ENCODE results near the gene KRTAP10-3.

The KRTAP10-3 gene

GRCh38 chr21:44526096-44526997 lies 32.2 kb downstream of the KRTAP10-3 start:
- Histone ChIP-seq H3K4me1 (ENCODE audit: insufficient read depth, low read length) (no peaks in the 10 kb centered on the region), H3K9me3 (ENCODE audit: control insufficient read depth, insufficient read depth, low read length) (no peaks in the 10 kb centered on the region), H3K9ac (ENCODE audit: low read depth, low read length) (no peak overlapping the region), H3K36me3 (ENCODE audit: insufficient read depth, low read length) (no peaks in the 10 kb centered on the region)

GRCh38 chr21:44525391-44526095 lies 33.1 kb downstream of the KRTAP10-3 start:
- Histone ChIP-seq H3K9ac (ENCODE audit: low read depth, low read length) (no peak overlapping the region), H3K36me3 (ENCODE audit: insufficient read depth, low read length) (no peaks in the 10 kb centered on the region), H3K4me1 (ENCODE audit: insufficient read depth, low read length) (no peaks in the 10 kb centered on the region), H3K9me3 (ENCODE audit: control insufficient read depth, insufficient read depth, low read length) (no peaks in the 10 kb centered on the region)

- Histone ChIP-seq H3K36me3 (ENCODE audit: insufficient read depth, low read length) (no peaks in the 10 kb centered on the region), H3K9ac (ENCODE audit: low read depth, low read length) (no peak overlapping the region), H3K9me3 (ENCODE audit: control insufficient read depth, insufficient read depth, low read length) (no peaks in the 10 kb centered on the region), H3K4me1 (ENCODE audit: insufficient read depth, low read length) (no peaks in the 10 kb centered on the region)
Measured at GRCh38 chr21:44524414-44525371, 33.9 kb downstream of the KRTAP10-3 start.

GRCh38 chr21:44523567-44524413 lies 34.8 kb downstream of the KRTAP10-3 start:
- H3K9ac ChIP-seq (ENCODE audit: low read depth, low read length), result no peak overlapping the region
- no peaks in the 10 kb centered on the region for H3K9me3 ChIP-seq (ENCODE audit: control insufficient read depth, insufficient read depth, low read length)
- no peaks in the 10 kb centered on the region for H3K36me3 ChIP-seq (ENCODE audit: insufficient read depth, low read length)
- H3K4me1 ChIP-seq (ENCODE audit: insufficient read depth, low read length), result no peaks in the 10 kb centered on the region

- no peaks in the 10 kb centered on the region for H3K4me1 ChIP-seq (ENCODE audit: insufficient read depth, low read length)
- no peaks in the 10 kb centered on the region for H3K9me3 ChIP-seq (ENCODE audit: control insufficient read depth, insufficient read depth, low read length)
- H3K36me3 ChIP-seq (ENCODE audit: insufficient read depth, low read length), result no peaks in the 10 kb centered on the region
- no peak overlapping the region for H3K9ac ChIP-seq (ENCODE audit: low read depth, low read length)
Measured at GRCh38 chr21:44522753-44523204, 35.8 kb downstream of the KRTAP10-3 start.

GRCh38 chr21:44521928-44522752 lies 36.5 kb downstream of the KRTAP10-3 start:
- H3K36me3 ChIP-seq (ENCODE audit: insufficient read depth, low read length), result no peaks in the 10 kb centered on the region

GRCh38 chr21:44521301-44521927 lies 37.2 kb downstream of the KRTAP10-3 start:
- Histone ChIP-seq H3K9ac (ENCODE audit: low read depth, low read length) (no peak overlapping the region), H3K4me1 (ENCODE audit: insufficient read depth, low read length) (no peaks in the 10 kb centered on the region), H3K9me3 (ENCODE audit: control insufficient read depth, insufficient read depth, low read length) (no peaks in the 10 kb centered on the region), H3K36me3 (ENCODE audit: insufficient read depth, low read length) (no peaks in the 10 kb centered on the region)

More at GRCh38 chr21:44521928-44522752, 36.5 kb downstream of the KRTAP10-3 start:
- no peaks in the 10 kb centered on the region for H3K9me3 ChIP-seq (ENCODE audit: control insufficient read depth, insufficient read depth, low read length)
- no peak overlapping the region for H3K9ac ChIP-seq (ENCODE audit: low read depth, low read length)
- H3K4me1 ChIP-seq (ENCODE audit: insufficient read depth, low read length), result no peaks in the 10 kb centered on the region

GRCh38 chr21:44520326-44521300 lies 38.0 kb downstream of the KRTAP10-3 start:
- H3K36me3 ChIP-seq (ENCODE audit: insufficient read depth, low read length), result no peaks in the 10 kb centered on the region
- no peaks in the 10 kb centered on the region for H3K9me3 ChIP-seq (ENCODE audit: control insufficient read depth, insufficient read depth, low read length)
- no peaks in the 10 kb centered on the region for H3K4me1 ChIP-seq (ENCODE audit: insufficient read depth, low read length)
- H3K9ac ChIP-seq (ENCODE audit: low read depth, low read length), result no peak overlapping the region

- no peaks in the 10 kb centered on the region for H3K9me3 ChIP-seq (ENCODE audit: control insufficient read depth, insufficient read depth, low read length)
- H3K4me1 ChIP-seq (ENCODE audit: insufficient read depth, low read length), result no peaks in the 10 kb centered on the region
- H3K36me3 ChIP-seq (ENCODE audit: insufficient read depth, low read length), result no peaks in the 10 kb centered on the region
- H3K9ac ChIP-seq (ENCODE audit: low read depth, low read length), result no peak overlapping the region
Measured at GRCh38 chr21:44519346-44520325, 39.0 kb downstream of the KRTAP10-3 start.

- Histone ChIP-seq H3K9me3 (ENCODE audit: control insufficient read depth, insufficient read depth, low read length) (no peaks in the 10 kb centered on the region), H3K36me3 (ENCODE audit: insufficient read depth, low read length) (no peaks in the 10 kb centered on the region)
Measured at GRCh38 chr21:44518686-44519085, 39.9 kb downstream of the KRTAP10-3 start.

More at GRCh38 chr21:44518686-44519085, 39.9 kb downstream of the KRTAP10-3 start:
- Histone ChIP-seq H3K4me1 (ENCODE audit: insufficient read depth, low read length) (no peaks in the 10 kb centered on the region), H3K9ac (ENCODE audit: low read depth, low read length) (no peak overlapping the region)

Measured in ES-I3 (cell line).